ES-I3 (cell line): ENCODE data around the gene ARAP3.
"Not testable (repeated sequence)": the region's sequence is repeated elsewhere in the genome, so short reads cannot be mapped to it uniquely, and the experiment has no call there.

Experiments used
- H3K36me3 ChIP-seq: 2 replicates; pipeline ENCODE4 v1.6.1; 2013; ENCODE audit warnings: mild to moderate bottlenecking, low read length, control low read depth, moderate library complexity; ENCODE audit not compliant: insufficient read depth
- H3K4me1 ChIP-seq: 2 replicates; pipeline ENCODE4 v1.6.1; 2013; ENCODE audit warnings: mild to moderate bottlenecking, control low read depth, low read length; ENCODE audit not compliant: insufficient read depth
- H3K9ac ChIP-seq: 2 replicates; pipeline ENCODE4 v1.6.1; 2013; ENCODE audit warnings: low read depth, mild to moderate bottlenecking, low read length, moderate library complexity
- H3K9me3 ChIP-seq: 2 replicates; pipeline ENCODE4 v1.6.1; 2013; ENCODE audit warnings: mild to moderate bottlenecking, low read length, moderate library complexity; ENCODE audit not compliant: control insufficient read depth, insufficient read depth

The ARAP3 gene

DNA sequence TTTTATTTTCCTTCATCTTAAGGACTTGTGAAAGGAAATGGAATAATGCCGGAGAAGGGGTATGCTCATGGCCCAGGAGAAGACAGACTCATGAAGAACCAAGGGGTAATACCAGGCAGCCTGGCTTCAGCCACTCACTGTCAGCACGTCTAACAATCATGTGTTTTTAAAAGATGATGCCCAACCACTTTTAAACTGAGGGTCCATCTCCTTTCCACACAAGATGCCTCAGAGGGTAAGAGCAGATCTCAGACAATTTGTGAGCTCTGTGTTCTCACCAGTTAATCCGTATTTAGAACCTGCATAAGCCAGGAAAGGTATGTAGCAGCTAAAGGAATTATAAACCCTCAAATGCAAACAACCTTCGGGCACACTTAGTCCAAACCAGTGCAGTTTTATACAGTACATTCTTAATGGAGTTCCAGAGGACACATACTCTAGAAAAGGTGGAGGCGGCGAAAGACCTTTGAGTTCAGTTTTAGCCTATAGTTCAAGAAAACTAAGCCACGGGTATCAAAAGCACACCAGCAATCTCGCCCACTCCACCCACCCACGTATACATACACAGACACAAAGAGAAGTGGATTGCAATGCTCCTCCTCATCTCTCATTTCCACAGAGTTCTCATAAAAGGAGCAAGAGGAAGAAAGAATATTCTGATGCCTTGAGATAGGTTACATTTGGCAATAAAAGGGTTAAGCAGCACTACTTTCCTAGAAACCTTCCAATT lies 65.9 kb downstream of the ARAP3 start:
- Histone ChIP-seq H3K36me3 (peaks cover 6% of the 10 kb centered on the region; the same call in 1 of the 2 replicates), H3K4me1 (peaks cover 25% of the 10 kb centered on the region)

DNA sequence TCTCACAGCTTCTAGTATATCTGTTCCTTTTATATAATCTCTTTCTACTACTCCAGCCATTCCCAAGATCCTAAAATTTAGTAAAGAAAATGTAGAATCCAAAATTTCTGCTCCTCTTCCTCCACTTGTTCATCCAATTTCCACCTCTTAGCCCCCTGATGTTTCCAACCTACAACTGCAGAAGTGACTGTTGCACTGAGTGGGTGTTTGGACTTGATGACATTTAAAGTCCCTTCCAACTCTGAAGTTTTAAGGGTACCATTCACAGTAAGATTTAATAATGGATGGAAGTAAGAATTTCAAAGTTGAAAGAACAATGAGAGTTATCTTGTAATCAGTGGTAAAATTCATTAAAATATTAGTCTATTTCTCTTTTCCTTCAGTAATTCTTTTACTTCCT lies 68.7 kb downstream of the ARAP3 start:
- Histone ChIP-seq H3K9ac (no peak overlapping the region), H3K36me3 (peaks cover 6% of the 10 kb centered on the region; the same call in 1 of the 2 replicates), H3K9me3 (no peaks in the 10 kb centered on the region), H3K4me1 (peaks cover 28% of the 10 kb centered on the region)

More for the DNA sequence above, 65.9 kb downstream of the ARAP3 start:
- Histone ChIP-seq H3K9ac (no peak overlapping the region), H3K9me3 (no peaks in the 10 kb centered on the region)

DNA sequence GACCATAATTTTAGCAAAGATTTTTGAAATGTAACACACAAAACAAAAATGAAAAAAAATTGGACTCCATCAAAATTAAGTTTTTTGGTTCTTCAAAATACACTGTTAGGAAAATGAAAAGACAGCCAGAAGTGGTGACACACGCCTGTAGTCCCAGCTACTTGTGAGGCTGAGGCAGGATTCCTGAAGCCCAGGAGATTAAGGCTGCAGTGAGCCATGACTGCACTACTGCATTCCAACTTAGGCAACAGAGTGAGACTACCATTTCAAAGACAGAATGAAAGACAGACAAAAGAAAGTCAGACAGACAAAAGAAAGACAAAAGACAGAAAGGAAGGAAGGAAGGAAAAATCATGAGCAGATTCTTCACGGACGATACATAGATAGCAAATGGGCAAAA lies 70.7 kb downstream of the ARAP3 start:
- H3K36me3 ChIP-seq: peaks cover 4% of the 10 kb centered on the region; the same call in 1 of the 2 replicates

DNA sequence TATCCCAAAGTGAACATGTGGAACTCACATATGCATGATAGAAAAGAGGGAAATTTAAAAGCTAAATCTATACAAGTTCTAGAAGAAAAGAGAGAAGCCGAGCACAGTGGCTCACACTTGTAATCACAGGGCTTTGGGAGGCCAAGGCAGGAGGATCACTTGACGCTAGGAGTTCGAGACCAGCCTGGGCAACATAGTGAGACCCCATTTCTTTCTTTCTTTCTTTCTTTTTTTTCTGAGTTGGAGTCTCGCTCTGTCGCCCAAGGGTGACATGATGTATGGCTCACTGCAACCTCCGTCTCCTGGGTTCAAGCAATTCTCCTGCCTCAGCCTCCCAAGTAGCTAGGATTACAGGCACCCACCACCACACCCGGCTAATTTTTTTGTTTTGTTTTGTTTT lies 72.1 kb downstream of the ARAP3 start:
- not testable (repeated sequence) for H3K9ac ChIP-seq, H3K9me3 ChIP-seq, H3K36me3 ChIP-seq
- H3K4me1 ChIP-seq: peaks cover 22% of the 10 kb centered on the region

More for the DNA sequence above, 70.7 kb downstream of the ARAP3 start:
- H3K9ac ChIP-seq: no peak overlapping the region
- peaks cover 18% of the 10 kb centered on the region for H3K4me1 ChIP-seq
- H3K9me3 ChIP-seq: no peaks in the 10 kb centered on the region

DNA sequence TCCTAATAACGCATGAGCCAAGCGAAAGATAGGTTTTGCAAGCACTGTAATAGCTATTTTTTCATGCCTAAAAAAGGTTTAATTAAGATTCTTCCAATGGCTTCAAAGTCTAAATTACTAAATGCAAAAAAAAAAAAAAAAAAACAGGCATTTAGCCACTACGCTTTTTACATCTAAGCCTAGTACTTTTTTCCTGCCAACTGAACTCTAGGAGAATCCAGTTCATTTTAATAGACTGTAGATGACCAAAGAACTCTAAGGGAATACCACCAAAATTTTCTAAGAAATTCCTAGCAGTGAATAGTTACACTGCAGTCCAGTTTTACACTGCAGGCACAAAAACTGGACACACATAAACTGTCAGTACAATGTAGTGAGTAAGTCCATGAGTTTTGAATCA lies 73.0 kb downstream of the ARAP3 start:
- H3K9ac ChIP-seq: no peak overlapping the region
- no peaks in the 10 kb centered on the region for H3K36me3 ChIP-seq
- peaks cover 29% of the 10 kb centered on the region for H3K4me1 ChIP-seq
- H3K9me3 ChIP-seq: no peaks in the 10 kb centered on the region

DNA sequence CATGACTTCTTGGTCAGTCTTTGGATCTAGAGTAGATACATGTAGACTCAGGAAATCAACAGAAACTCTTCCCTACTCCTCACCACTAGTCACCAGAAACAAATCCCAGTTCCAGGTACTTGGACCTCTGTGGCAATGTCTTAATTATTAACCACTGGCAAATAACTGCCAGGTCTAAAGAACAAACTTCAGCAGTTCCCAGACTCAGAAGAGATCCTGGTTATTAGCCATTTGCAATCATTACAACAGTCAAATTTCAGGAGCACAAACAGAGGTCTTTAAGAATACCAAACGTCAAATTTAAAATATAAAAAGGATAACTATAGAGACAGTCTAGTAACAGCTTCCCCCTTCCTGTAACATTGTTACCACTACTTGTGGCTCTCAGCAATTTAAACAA lies 73.5 kb downstream of the ARAP3 start:
- Histone ChIP-seq H3K36me3 (no peaks in the 10 kb centered on the region), H3K9ac (no peak overlapping the region), H3K4me1 (peaks cover 24% of the 10 kb centered on the region), H3K9me3 (no peaks in the 10 kb centered on the region)

DNA sequence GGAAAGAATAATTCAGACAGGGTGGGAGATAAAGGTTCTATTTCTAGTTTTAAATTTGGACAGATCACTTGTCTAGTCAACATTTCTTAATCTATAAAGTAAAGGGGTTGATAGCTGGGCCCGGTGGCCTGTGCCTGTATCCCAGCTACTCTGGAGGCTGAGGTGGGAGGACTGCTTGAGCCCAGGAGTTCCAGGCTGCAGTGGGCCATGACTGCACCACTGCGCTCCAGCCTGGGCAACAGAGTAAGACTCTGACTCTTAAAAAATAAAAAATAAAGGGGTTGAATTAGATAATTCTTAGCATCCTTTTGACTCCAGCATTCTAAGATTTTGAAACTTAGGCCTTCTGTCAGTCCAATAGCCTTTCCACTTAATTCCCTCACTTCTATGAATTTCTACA lies 74.0 kb downstream of the ARAP3 start:
- Histone ChIP-seq H3K36me3 (no peaks in the 10 kb centered on the region), H3K4me1 (peaks cover 19% of the 10 kb centered on the region; the same call in 1 of the 2 replicates), H3K9me3 (no peaks in the 10 kb centered on the region), H3K9ac (no peak overlapping the region)

DNA sequence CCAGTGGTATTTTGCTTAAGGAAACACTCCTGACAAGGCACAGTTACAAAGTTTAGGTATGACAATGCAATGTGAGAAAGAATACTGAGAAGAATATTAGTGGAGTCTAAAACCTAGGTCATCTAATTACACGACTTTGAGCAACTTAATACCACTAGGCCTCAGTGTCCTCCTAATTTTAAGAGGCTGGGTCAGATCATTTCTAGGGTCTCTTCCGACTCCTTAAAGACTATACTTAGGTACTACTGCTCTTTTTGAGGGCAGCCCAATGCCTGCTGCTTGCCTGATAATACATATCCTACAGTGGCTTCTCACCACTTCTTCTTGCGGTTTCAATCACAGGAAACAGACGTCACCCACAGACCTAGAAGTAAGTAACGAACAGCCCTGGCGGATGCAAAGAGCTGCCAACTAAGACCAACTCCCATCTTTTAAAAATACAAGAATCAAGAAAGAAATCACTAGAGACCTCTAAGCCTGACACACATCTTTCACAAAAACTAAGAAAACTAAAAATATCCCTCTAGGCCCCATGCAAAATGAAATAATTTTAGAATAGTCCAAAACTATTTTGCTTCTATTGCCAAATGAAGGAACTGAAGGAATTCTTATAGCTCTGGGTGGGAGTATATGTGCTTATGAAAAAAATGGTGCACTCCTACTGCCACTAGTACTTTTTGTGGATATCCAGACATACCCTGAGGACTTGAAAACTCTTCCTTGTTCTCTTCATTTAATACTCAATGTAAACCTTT lies 76.3 kb downstream of the ARAP3 start:
- Histone ChIP-seq H3K9ac (no peak overlapping the region), H3K4me1 (peaks cover 14% of the 10 kb centered on the region; the same call in 1 of the 2 replicates), H3K9me3 (no peaks in the 10 kb centered on the region), H3K36me3 (no peaks in the 10 kb centered on the region)

DNA sequence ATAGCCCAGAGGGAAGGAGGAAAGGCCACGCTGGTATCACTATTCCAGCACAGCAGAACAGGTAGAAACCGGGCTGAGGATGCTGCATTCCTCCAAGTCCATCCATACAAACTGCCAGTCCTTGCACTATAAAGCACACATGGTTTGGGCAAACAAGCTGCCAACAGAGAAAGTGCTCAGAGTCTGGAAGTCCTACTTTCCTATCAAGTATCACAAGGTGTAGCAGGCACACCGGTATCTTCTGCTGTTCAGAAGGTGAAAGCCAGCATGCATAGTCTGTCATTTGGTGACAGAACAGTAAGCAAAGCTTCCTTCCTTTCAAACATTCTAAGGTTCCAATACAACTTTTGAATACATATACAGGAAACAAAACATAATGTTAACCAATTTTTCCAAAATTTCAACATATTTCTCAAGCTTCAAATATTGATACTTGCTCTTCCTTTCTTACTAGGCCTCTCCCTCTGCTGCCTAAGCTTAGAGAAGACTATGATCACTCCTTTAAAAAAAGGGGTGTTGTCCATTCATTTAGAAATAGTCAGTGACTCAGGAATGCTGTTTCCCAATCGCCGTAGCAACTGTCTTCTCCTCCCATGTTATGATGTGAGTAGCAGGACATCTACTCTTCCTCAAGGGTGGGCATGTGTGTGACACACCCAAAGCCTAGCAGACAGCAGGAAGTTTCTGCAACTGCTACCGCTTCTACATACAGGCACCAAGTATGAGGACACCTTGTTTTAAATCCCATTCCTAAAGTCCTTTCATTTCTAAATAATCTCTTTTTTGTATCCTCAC lies 77.9 kb downstream of the ARAP3 start:
- H3K4me1 ChIP-seq: peaks cover 14% of the 10 kb centered on the region; the same call in 1 of the 2 replicates
- no peaks in the 10 kb centered on the region for H3K36me3 ChIP-seq
- no peaks in the 10 kb centered on the region for H3K9me3 ChIP-seq
- H3K9ac ChIP-seq: no peak overlapping the region
